ENCODE data around the gene FCN3.
A peak's percentile ranks its signal among the peaks of the same experiment; 100 is the strongest.

FCN3 gene

DNA sequence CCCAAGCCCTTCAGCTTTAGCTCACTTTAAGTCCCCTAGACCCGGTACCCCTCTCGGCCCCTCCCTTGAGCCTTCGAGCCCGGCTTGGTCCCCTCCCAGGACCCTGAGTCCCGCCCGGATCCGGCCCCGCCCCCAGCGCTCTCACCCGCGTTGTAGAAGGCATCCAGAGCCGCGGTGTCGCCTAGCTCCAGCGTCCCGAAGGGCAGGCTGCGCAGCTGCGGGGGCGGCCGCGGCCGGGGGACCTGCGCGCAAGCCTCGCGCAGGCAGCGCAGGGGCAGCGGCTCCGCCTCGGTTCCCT lies 8.6 kb downstream of the FCN3 start:
- Histone ChIP-seq H2AFZ (ENCODE audit: low read depth, low read length, severe bottlenecking) (peak overlapping the region; percentile 72), H3K9me3 (ENCODE audit: insufficient read depth, low read length) (no peaks in the 10 kb centered on the region), H3K36me3 (ENCODE audit: low read length) (no peaks in the 10 kb centered on the region), H4K20me1 (ENCODE audit: low read depth, low read length) (no peaks in the 10 kb centered on the region), H3F3A (ENCODE audit: insufficient read depth) (peaks cover 4% of the 10 kb centered on the region; the same call in 1 of the 2 replicates), H3K27ac (ENCODE audit: low read depth, low read length) (no peak overlapping the region), H3K9ac (ENCODE audit: low read length) (peak overlapping the region; percentile 55), H3K4me3 (ENCODE audit: insufficient read depth, low read length, poor library complexity, severe bottlenecking) (peak overlapping the region; percentile 67), H3K79me2 (ENCODE audit: insufficient read depth, low read length) (no peaks in the 10 kb centered on the region), H3K4me2 (ENCODE audit: low read depth, low read length, poor library complexity, severe bottlenecking) (peak overlapping the region; percentile 92), H3K27me3 (ENCODE audit: low read length) (no peaks in the 10 kb centered on the region), H3K9me2 (replicated peaks; ENCODE audit: insufficient read depth, low read length) (no peaks in the 10 kb centered on the region)
- no peak for TF ChIP-seq EZH2phosphoT487 (conservative IDR thresholded peaks at IDR 0.05; ENCODE audit: low read length)
- TF ChIP-seq, protein P1, sequence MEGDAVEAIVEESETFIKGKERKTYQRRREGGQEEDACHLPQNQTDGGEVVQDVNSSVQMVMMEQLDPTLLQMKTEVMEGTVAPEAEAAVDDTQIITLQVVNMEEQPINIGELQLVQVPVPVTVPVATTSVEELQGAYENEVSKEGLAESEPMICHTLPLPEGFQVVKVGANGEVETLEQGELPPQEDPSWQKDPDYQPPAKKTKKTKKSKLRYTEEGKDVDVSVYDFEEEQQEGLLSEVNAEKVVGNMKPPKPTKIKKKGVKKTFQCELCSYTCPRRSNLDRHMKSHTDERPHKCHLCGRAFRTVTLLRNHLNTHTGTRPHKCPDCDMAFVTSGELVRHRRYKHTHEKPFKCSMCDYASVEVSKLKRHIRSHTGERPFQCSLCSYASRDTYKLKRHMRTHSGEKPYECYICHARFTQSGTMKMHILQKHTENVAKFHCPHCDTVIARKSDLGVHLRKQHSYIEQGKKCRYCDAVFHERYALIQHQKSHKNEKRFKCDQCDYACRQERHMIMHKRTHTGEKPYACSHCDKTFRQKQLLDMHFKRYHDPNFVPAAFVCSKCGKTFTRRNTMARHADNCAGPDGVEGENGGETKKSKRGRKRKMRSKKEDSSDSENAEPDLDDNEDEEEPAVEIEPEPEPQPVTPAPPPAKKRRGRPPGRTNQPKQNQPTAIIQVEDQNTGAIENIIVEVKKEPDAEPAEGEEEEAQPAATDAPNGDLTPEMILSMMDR (IDR thresholded peaks at IDR 0.05; ENCODE audit: insufficient read depth, low read length, poor library complexity, severe bottlenecking): no peak

DNA sequence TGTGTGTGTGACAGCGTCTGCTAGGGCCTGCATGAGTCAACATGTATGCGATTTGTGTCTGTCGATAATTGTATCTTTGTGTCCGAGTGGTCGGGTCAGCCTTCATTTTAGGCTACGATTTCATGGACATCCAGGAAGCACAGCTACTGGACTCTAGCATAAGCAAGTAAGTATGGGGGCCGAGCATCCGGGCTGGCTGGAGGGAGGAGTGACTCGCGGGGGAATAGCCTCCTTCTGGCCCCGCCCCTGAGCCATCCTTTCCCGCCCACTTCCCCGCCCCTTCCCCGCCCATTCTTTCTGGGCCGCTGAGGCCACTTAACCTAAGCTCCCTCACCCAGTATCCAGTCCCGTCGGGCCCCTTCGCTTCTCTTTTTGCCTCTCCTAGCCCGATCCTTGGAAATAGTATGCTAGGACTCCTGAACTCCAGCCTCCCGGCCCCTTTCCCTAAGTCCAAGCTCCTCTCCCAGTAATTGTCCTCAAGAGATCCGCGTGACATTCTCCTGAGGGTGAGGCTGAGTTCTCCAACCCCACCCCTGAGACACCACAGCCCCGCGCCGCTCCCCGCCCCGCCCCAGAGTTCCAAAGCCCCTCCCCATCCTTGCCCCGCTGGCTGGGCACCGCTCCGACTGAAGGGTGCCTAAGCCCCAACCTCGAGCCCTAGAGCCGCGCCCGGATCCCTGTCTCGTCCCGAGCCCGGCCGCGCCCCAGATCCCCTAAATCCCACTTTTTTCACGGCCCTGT lies 9.1 kb downstream of the FCN3 start:
- no peak for TF ChIP-seq EZH2phosphoT487 (conservative IDR thresholded peaks at IDR 0.05; ENCODE audit: low read length)
- TF ChIP-seq, protein P1 (IDR thresholded peaks at IDR 0.05; ENCODE audit: insufficient read depth, low read length, poor library complexity, severe bottlenecking): no peak
- H3F3A ChIP-seq (ENCODE audit: insufficient read depth): peaks cover 4% of the 10 kb centered on the region; the same call in 1 of the 2 replicates
- peak overlapping the region; percentile 55 for H3K9ac ChIP-seq (ENCODE audit: low read length)
- H3K79me2 ChIP-seq (ENCODE audit: insufficient read depth, low read length): no peaks in the 10 kb centered on the region
- no peaks in the 10 kb centered on the region for H4K20me1 ChIP-seq (ENCODE audit: low read depth, low read length)
- peak overlapping the region; percentile 72 for H2AFZ ChIP-seq (ENCODE audit: low read depth, low read length, severe bottlenecking)
- H3K9me2 ChIP-seq (replicated peaks; ENCODE audit: insufficient read depth, low read length): no peaks in the 10 kb centered on the region
- no peak overlapping the region for H3K27ac ChIP-seq (ENCODE audit: low read depth, low read length)
- no peaks in the 10 kb centered on the region for H3K36me3 ChIP-seq (ENCODE audit: low read length)
- H3K9me3 ChIP-seq (ENCODE audit: insufficient read depth, low read length): no peaks in the 10 kb centered on the region
- H3K4me2 ChIP-seq (ENCODE audit: low read depth, low read length, poor library complexity, severe bottlenecking): peak overlapping the region; percentile 92
- H3K27me3 ChIP-seq (ENCODE audit: low read length): no peaks in the 10 kb centered on the region
- H3K4me3 ChIP-seq (ENCODE audit: insufficient read depth, low read length, poor library complexity, severe bottlenecking): peak overlapping the region; percentile 67

DNA sequence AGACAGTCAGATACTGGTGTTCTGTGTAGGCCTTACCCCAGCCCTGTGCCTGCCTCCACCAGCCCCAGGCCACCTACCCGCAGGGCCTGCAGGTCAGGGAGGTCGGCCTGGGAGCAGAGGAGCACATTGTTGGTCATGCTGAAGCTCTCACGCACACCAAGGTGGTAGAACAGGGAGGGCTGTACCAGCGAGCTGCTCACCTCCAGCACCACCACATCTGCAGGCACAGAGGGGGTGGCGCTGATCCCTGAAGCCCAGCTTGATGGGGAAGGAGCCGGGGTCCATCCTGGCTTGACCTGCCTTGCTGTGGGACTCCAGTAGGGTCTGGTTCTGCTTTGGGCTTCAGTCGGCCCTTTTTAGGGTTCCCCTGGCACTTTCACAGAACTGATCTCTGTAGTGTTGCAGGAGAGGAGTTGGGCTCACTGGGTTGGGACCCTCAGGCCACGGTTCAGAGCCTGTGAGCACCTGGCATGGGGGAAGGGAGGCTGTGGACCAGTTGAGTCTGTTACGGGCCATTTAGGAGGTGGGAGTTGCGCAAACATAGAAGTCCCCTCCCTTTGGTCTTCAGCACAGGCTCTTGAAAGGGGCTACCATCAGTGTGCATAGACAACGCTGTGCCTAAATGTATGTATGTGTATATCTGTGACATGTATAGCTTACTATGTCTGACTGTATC lies 9.8 kb downstream of the FCN3 start:
- H4K20me1 ChIP-seq (ENCODE audit: low read depth, low read length): no peaks in the 10 kb centered on the region
- TF ChIP-seq, protein P1 (IDR thresholded peaks at IDR 0.05; ENCODE audit: insufficient read depth, low read length, poor library complexity, severe bottlenecking): no peak
- no peak for TF ChIP-seq EZH2phosphoT487 (conservative IDR thresholded peaks at IDR 0.05; ENCODE audit: low read length)
- H3K9me3 ChIP-seq (ENCODE audit: insufficient read depth, low read length): no peaks in the 10 kb centered on the region
- no peaks in the 10 kb centered on the region for H3K79me2 ChIP-seq (ENCODE audit: insufficient read depth, low read length)
- peak overlapping the region; percentile 92 for H3K4me2 ChIP-seq (ENCODE audit: low read depth, low read length, poor library complexity, severe bottlenecking)
- H2AFZ ChIP-seq (ENCODE audit: low read depth, low read length, severe bottlenecking): peak overlapping the region; percentile 55
- H3K9ac ChIP-seq (ENCODE audit: low read length): no peak overlapping the region
- H3K36me3 ChIP-seq (ENCODE audit: low read length): no peaks in the 10 kb centered on the region
- H3K9me2 ChIP-seq (replicated peaks; ENCODE audit: insufficient read depth, low read length): no peaks in the 10 kb centered on the region
- no peak overlapping the region for H3K4me3 ChIP-seq (ENCODE audit: insufficient read depth, low read length, poor library complexity, severe bottlenecking)
- H3K27ac ChIP-seq (ENCODE audit: low read depth, low read length): no peak overlapping the region
- peaks cover 4% of the 10 kb centered on the region; the same call in 1 of the 2 replicates for H3F3A ChIP-seq (ENCODE audit: insufficient read depth)
- no peaks in the 10 kb centered on the region for H3K27me3 ChIP-seq (ENCODE audit: low read length)

All from SU-DHL-6 (cell line).